Colonic mucosa (tissue), 4 donors: ENCODE measurements around the gene PARP12. TPM values are rescaled to one million over a fixed set of nuclear protein-coding genes. Genes with fewer than 3 reads are reported as not detected.

Source experiments
- DNase-seq: peaks from one replicate; pipeline ENCODE4 v3.0.0-alpha.2; 2020
- H3K27ac ChIP-seq: fragments of 200-600 bp; one replicate; pipeline ENCODE4 v1.8.0; 2021
- H3K27me3 ChIP-seq: fragments of 200-600 bp; one replicate; pipeline ENCODE4 v1.8.0; 2021
- H3K36me3 ChIP-seq: fragments of 200-600 bp; one replicate; pipeline ENCODE4 v1.8.0; 2021
- H3K4me1 ChIP-seq: fragments of 200-600 bp; one replicate; pipeline ENCODE4 v1.8.0; 2021; ENCODE audit warnings: mild to moderate bottlenecking
- H3K4me3 ChIP-seq: fragments of 200-600 bp; one replicate; pipeline ENCODE4 v1.8.0; 2021
- H3K9ac ChIP-seq, 2 donors: one replicate each; pipeline ENCODE4 v1.7.0; 2013; ENCODE audit warnings: control low read depth in 2 of 2, low read depth in 2 of 2, low read length in 2 of 2
- H3K9me3 ChIP-seq: fragments of 200-600 bp; one replicate; pipeline ENCODE4 v1.8.0; 2021
- CTCF ChIP-seq: fragments of 200-600 bp; IDR thresholded peaks from one replicate; pipeline ENCODE4 v1.8.0; 2022; ENCODE audit warnings: antibody characterized with exemption, mild to moderate bottlenecking
- intact Hi-C: fragments of 100-400 bp; cut with DNase I; formaldehyde crosslinking; loops from one replicate; pipeline ENCODE4 v1.14.1; 2022
- total RNA-seq, 2 donors: library from RNA; stranded (reverse); fragmentation: NEBNext Ultra II Directional in 1 of 2; extraction: Animal tissue kit (Norgen Biotek cat#: 25700) in 1 of 2; gene quantifications; one replicate each; pipeline ENCODE4 v1.2.1, GENCODE V29; 2021
- donor health status: healthy.
- donor health status: DM: no; HTN: no; CAD: no.
- donor health status: DM: no; HTN: no; CAD: no.

Gene PARP12
- total RNA-seq, 2 donors from 2014 or later = 33.9 to 39.2 TPM

GRCh38 chr7:140025241-140025640 is 37.5 kb downstream of the PARP12 start:
- DNase-seq = no peak
- no peaks in the 10 kb centered on the region for H3K9me3 ChIP-seq
- no peak overlapping the region for H3K27ac ChIP-seq
- H3K36me3 ChIP-seq = no peaks in the 10 kb centered on the region
- H3K4me3 ChIP-seq = no peak overlapping the region
- TF ChIP-seq CTCF = no peak
- no peaks in the 10 kb centered on the region for H3K4me1 ChIP-seq
- no peak overlapping the region for H3K9ac ChIP-seq
- intact Hi-C loops = no loop called here
- H3K27me3 ChIP-seq = no peaks in the 10 kb centered on the region

GRCh38 chr7:140024585-140024984 is 38.2 kb downstream of the PARP12 start:
- no peak overlapping the region for H3K27ac ChIP-seq
- no peaks in the 10 kb centered on the region for H3K27me3 ChIP-seq
- no peak overlapping the region for H3K9ac ChIP-seq
- H3K36me3 ChIP-seq = no peaks in the 10 kb centered on the region
- no peak for TF ChIP-seq CTCF
- no peak overlapping the region for H3K4me3 ChIP-seq
- intact Hi-C loops = no loop called here
- no peaks in the 10 kb centered on the region for H3K4me1 ChIP-seq
- no peaks in the 10 kb centered on the region for H3K9me3 ChIP-seq
- no peak for DNase-seq

DNA sequence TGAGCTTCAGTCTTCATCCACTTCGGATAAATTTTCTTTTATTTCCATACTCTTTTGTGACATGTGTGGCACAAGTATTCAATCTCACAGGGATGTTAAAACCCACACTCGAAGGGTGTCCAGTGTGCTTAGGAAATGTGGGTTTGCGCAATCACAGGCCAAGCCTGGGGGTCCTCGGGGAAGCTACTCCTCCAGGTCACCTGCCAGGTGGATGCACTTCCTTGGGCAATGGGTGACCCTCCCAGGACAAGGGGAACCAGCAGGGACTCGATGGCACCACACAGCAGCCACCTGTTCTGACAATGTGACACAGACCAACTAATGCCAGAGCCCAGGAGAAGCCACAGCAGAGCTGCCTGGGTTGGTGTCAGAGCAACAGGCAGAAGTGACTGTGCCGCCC is 39.0 kb downstream of the PARP12 start:
- H3K4me1 ChIP-seq = no peaks in the 10 kb centered on the region
- no peak overlapping the region for H3K4me3 ChIP-seq
- no peaks in the 10 kb centered on the region for H3K9me3 ChIP-seq
- H3K27ac ChIP-seq = no peak overlapping the region
- no peaks in the 10 kb centered on the region for H3K27me3 ChIP-seq
- no peak for DNase-seq
- no peak for TF ChIP-seq CTCF
- intact Hi-C loops = no loop called here
- no peak overlapping the region for H3K9ac ChIP-seq
- no peaks in the 10 kb centered on the region for H3K36me3 ChIP-seq

DNA sequence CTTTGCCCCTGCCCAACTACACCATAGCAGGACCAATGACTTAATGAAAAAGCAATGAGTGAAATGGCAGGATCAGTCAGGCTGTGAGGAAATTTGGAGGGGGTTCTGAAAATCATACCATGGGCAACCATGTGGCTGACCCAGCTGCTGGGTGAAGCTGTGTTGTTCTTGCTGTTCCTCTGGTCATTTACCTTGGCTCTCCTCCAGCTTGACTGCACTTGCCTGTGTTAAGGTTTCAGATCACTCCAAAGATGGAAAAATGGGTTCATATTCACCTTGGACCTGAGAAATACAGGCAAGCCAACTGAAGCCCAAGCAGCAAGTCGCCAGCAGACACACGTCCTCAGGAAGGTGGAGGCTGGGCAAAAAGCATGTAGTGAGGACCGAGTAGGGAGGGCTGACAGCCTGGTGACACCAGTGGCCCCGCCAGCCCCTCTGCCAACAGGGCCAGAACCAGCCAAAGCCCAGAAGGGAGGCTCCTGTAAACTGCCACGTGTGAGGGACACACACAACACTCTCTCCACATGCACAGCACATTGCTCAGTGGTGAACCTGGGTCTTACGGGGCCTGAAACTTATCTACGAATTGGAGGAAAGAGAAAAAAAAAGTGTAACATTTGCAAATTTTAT is 40.1 kb downstream of the PARP12 start:
- H3K27ac ChIP-seq = no peak overlapping the region
- no peak for TF ChIP-seq CTCF
- intact Hi-C loops = no loop called here
- no peaks in the 10 kb centered on the region for H3K36me3 ChIP-seq
- no peak for DNase-seq
- no peaks in the 10 kb centered on the region for H3K9me3 ChIP-seq
- H3K27me3 ChIP-seq = no peaks in the 10 kb centered on the region
- no peak overlapping the region for H3K4me3 ChIP-seq
- H3K9ac ChIP-seq = no peak overlapping the region
- no peaks in the 10 kb centered on the region for H3K4me1 ChIP-seq

DNA sequence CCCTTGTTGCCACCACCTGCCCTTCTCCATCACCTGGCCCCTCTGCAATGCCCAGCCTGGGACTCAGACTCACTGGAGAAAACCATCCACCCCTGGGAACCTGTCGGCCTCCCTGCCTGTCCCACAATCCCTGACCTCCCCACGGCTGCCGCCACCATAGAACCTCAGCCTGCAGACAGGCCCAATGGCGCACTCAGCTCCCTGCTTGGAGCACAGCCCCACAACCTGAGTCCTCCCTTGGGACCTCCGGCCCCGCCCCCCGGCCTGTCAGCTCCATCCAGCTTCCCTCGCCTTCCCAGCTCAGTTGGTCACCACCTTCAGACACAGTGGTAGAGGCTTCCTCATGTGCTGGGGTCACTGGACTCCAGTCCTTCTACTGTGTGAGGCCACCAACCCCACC is 41.1 kb downstream of the PARP12 start:
- DNase-seq = no peak
- Histone ChIP-seq H3K36me3 (no peaks in the 10 kb centered on the region), H3K27ac (no peak overlapping the region), H3K4me1 (no peaks in the 10 kb centered on the region), H3K4me3 (no peak overlapping the region), H3K9ac (no peak overlapping the region), H3K9me3 (no peaks in the 10 kb centered on the region), H3K27me3 (no peaks in the 10 kb centered on the region)
- no peak for TF ChIP-seq CTCF
- intact Hi-C loops = no loop called here
